A673 (cell line): Measurements from ENCODE around the gene DOCK1. TPM values are rescaled to one million over a fixed set of nuclear protein-coding genes. Genes with fewer than 3 reads are reported as not detected.

Experiments used
- BruUV-seq: library from RNA; stranded (reverse); fragments of 400-500 nt; replicated peaks from 2 replicates; lab custom pipeline; 2021; lab: Mats Ljungman, UMichigan
- CTCF ChIA-PET: fragments of 300-600 bp; sonication (Branson Sonifier 250); formaldehyde crosslinking; loops from one replicate; lab custom pipeline; 2022; ENCODE audit warnings: antibody characterized with exemption; lab: Charles Lee
- POLR2A ChIA-PET: fragments of 300-600 bp; sonication (Branson Sonifier 250); formaldehyde crosslinking; loops from one replicate; lab custom pipeline; 2022; ENCODE audit warnings: antibody characterized with exemption; ENCODE audit not compliant: low non-redundant PET; lab: Charles Lee
- DNase-seq: peaks from one replicate; pipeline ENCODE4 v3.0.0-alpha.2; 2015; ENCODE audit warnings: low spot score
- H3K27ac ChIP-seq: fragments of 200-600 bp; sonication (generic); 2 replicates; pipeline ENCODE4 v1.5.1; 2016; ENCODE audit warnings: mixed run types, low read depth, mild to moderate bottlenecking, mixed read lengths, antibody characterized with exemption, low read length; ENCODE audit not compliant: poor library complexity, severe bottlenecking
- H3K27me3 ChIP-seq: fragments of 200-600 bp; sonication (generic); replicated peaks from 2 replicates; pipeline ENCODE4 v1.6.1; 2017; ENCODE audit warnings: mixed run types, low read depth, mild to moderate bottlenecking, mixed read lengths, antibody characterized with exemption, low read length; ENCODE audit not compliant: insufficient read depth, poor library complexity
- H3K36me3 ChIP-seq: fragments of 200-600 bp; sonication (generic); 2 replicates; pipeline ENCODE4 v1.6.1; 2016; ENCODE audit warnings: mixed run types, mild to moderate bottlenecking, mixed read lengths, antibody characterized with exemption, low read length; ENCODE audit not compliant: insufficient read depth, poor library complexity, severe bottlenecking
- H3K4me1 ChIP-seq: fragments of 200-600 bp; sonication (generic); 2 replicates; pipeline ENCODE4 v1.6.1; 2017; ENCODE audit warnings: mixed run types, mild to moderate bottlenecking, mixed read lengths, antibody characterized with exemption, low read length; ENCODE audit not compliant: insufficient read depth, poor library complexity, severe bottlenecking
- H3K4me3 ChIP-seq: fragments of 200-600 bp; sonication (generic); 2 replicates; pipeline ENCODE4 v1.5.1; 2016; ENCODE audit warnings: low read depth, mixed run types, mild to moderate bottlenecking, mixed read lengths, low read length; ENCODE audit not compliant: poor library complexity, severe bottlenecking
- H3K9me3 ChIP-seq: fragments of 200-600 bp; sonication (generic); 2 replicates; pipeline ENCODE4 v1.6.1; 2016; ENCODE audit warnings: mixed run types, low read depth, mild to moderate bottlenecking, mixed read lengths, antibody characterized with exemption, low read length; ENCODE audit not compliant: poor library complexity, severe bottlenecking
- CTCF ChIP-seq: fragments of 300-800, 200-600 bp; sonication (generic); conservative IDR thresholded peaks from 2 replicates; pipeline ENCODE4 v1.5.1; 2017; ENCODE audit warnings: low read depth, mild to moderate bottlenecking, antibody characterized with exemption, low read length, moderate library complexity, mixed read lengths
- EZH2 ChIP-seq: fragments of 200-600 bp; sonication (generic); IDR thresholded peaks from 2 replicates; pipeline ENCODE4 v1.6.1; 2017; ENCODE audit warnings: borderline replicate concordance, low read depth, mild to moderate bottlenecking, mixed read lengths, antibody characterized with exemption, low read length; ENCODE audit not compliant: poor library complexity, severe bottlenecking
- intact Hi-C: fragments of 100-400 bp; cut with micrococcal nuclease; formaldehyde crosslinking; loops from one replicate; pipeline ENCODE4 v1.10.0; 2022; ENCODE audit not compliant: unreplicated experiment
- total RNA-seq: library from RNA; stranded (reverse); gene quantifications from 2 replicates; pipeline ENCODE4 v1.2.3, GENCODE V29; 2021

DOCK1 gene
- total RNA-seq, 1 experiment from 2014 or later: 30.7 TPM

DNA sequence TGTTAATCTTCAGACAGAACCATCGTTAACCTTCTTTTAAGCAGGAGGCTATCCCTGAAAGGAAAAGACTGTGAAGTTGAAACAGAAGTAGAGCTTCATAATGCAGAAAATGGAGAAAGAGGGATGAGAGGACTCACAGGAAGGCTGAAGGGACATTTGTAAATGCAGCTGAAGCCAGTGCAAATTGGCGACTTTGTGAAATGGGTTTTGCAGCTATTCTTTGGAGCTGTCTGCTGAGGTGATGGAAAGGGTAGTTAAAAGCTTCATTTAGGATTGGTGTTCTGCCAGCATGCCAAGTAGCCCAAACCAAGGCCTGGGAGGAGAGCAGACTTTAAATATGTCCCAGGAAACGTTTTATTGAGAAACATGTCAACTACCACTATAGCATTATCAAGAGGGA lies 168.4 kb downstream of the DOCK1 start:
- Histone ChIP-seq H3K36me3 (no peaks in the 10 kb centered on the region), H3K27ac (no peak overlapping the region), H3K9me3 (no peaks in the 10 kb centered on the region), H3K4me3 (no peak overlapping the region), H3K27me3 (no peaks in the 10 kb centered on the region), H3K4me1 (no peaks in the 10 kb centered on the region)
- no peak for DNase-seq
- POLR2A ChIA-PET: no interaction called here
- CTCF ChIA-PET: no interaction called here
- BruUV-seq: no TSS peak
- intact Hi-C loops: no loop called here
- TF ChIP-seq EZH2: no peak
- TF ChIP-seq CTCF: no peak

- BruUV-seq: no TSS peak
- H3K27ac ChIP-seq: no peak overlapping the region
- no peaks in the 10 kb centered on the region for H3K36me3 ChIP-seq
- no peaks in the 10 kb centered on the region for H3K9me3 ChIP-seq
- no peak for DNase-seq
- H3K4me1 ChIP-seq: no peaks in the 10 kb centered on the region
- ChIA-PET CTCF (no interaction called here), POLR2A (no interaction called here)
- no peaks in the 10 kb centered on the region for H3K27me3 ChIP-seq
- H3K4me3 ChIP-seq: no peak overlapping the region
- intact Hi-C loops: no loop called here
- TF ChIP-seq CTCF: no peak
- TF ChIP-seq EZH2: no peak
Observed at GRCh38 chr10:127079392-127079791, 174.2 kb downstream of the DOCK1 start.

GRCh38 chr10:127080317-127080716 lies 175.1 kb downstream of the DOCK1 start:
- Histone ChIP-seq H3K4me1 (no peaks in the 10 kb centered on the region), H3K36me3 (no peaks in the 10 kb centered on the region), H3K4me3 (no peak overlapping the region), H3K27ac (no peak overlapping the region), H3K27me3 (no peaks in the 10 kb centered on the region), H3K9me3 (no peaks in the 10 kb centered on the region)
- ChIA-PET CTCF (no interaction called here), POLR2A (no interaction called here)
- BruUV-seq: no TSS peak
- no peak for DNase-seq
- no peak for TF ChIP-seq CTCF
- TF ChIP-seq EZH2: no peak
- intact Hi-C loops: no loop called here
